ENCODE measurements around the gene UBD.

The UBD gene

DNA sequence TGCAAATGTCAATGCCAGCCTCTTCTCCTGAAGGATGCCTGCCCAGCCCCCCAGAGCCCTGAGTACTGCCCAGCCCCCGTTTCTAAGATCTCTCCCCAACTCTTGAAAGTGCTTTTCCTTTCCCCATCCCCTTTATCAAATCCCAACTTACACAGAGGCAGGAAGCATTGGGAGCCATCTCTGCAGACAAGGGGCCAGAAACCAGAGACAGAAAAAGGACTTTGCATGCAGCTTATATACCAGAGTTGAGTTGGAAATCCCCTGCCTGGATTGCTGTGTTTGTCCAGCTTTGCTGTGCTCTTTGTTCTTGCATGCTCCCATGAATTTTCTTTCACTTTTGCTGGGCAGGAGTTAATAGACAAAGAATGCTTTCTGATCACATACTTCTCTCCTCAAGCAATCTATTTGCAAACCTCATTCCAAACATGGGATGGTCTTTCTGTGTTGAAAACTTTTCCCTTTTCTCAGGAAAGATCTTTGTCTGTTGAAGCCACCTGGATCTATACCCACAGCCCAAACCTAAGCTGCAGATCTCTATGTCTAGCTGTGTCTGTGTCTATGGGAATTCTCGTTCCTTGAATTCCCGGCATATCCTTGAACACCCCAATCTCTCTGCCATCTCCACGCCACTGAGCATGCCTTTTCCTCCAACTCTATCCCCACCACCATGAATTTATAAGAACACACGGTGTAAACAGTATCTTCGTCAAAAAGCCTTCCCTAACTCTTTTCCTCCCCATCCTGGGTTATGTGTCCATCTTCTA, at the start of gene UBD:
Gene UBD (minus strand): TSS at position 209 of the 764 bp plus-strand sequence. CDS start 31 bp downstream, at position 178.
- H3K36me3 ChIP-seq, result no peaks in the 10 kb centered on the region
- H3K4me1 ChIP-seq (ENCODE audit: control insufficient read depth in 1 of 2, insufficient read depth in 1 of 2, low read depth in 1 of 2, low read length in 1 of 2), result no peaks in the 10 kb centered on the region
- H3K4me3 ChIP-seq (ENCODE audit: low read depth in 1 of 2, low read length in 1 of 2), result no peak within 1 kb of the TSS
- H3K27me3 ChIP-seq, result peaks cover 86% of the 10 kb centered on the region
- no peak within 1 kb of the TSS for H3K27ac ChIP-seq
- TF ChIP-seq, protein P1, sequence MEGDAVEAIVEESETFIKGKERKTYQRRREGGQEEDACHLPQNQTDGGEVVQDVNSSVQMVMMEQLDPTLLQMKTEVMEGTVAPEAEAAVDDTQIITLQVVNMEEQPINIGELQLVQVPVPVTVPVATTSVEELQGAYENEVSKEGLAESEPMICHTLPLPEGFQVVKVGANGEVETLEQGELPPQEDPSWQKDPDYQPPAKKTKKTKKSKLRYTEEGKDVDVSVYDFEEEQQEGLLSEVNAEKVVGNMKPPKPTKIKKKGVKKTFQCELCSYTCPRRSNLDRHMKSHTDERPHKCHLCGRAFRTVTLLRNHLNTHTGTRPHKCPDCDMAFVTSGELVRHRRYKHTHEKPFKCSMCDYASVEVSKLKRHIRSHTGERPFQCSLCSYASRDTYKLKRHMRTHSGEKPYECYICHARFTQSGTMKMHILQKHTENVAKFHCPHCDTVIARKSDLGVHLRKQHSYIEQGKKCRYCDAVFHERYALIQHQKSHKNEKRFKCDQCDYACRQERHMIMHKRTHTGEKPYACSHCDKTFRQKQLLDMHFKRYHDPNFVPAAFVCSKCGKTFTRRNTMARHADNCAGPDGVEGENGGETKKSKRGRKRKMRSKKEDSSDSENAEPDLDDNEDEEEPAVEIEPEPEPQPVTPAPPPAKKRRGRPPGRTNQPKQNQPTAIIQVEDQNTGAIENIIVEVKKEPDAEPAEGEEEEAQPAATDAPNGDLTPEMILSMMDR (IDR thresholded peaks at IDR 0.05), result no peak
- H3K9me3 ChIP-seq, result no peaks in the 10 kb centered on the region

DNA sequence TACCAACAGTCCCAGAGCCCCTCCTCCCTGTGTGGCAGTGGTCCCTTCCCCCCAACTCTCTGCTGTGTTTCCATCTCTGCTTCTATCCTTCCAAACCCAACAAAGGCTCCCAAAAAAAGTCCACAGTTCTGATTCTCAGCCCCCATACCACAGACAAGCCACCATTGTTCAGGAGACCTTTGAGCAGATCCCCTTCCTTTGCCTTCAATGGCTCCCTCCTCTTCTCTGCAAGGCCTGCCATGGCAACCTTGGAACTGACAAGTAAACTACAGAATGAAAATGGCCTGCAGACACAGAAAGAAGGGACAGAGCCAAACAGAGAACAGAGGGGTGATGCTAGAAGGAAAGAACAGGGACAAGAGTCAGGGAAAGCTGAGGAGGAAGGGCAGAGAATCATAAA, 48.6 kb upstream of the UBD start:
- Histone ChIP-seq H3K4me3 (ENCODE audit: low read depth in 1 of 2, low read length in 1 of 2) (no peak overlapping the region), H3K4me1 (ENCODE audit: control insufficient read depth in 1 of 2, insufficient read depth in 1 of 2, low read depth in 1 of 2, low read length in 1 of 2) (no peaks in the 10 kb centered on the region), H3K9me3 (no peaks in the 10 kb centered on the region), H3K27me3 (no peaks in the 10 kb centered on the region), H3K36me3 (peaks cover 90% of the 10 kb centered on the region), H3K27ac (no peak overlapping the region)
- TF ChIP-seq, protein P1 (IDR thresholded peaks at IDR 0.05), result no peak

- H3K27me3 ChIP-seq, result no peaks in the 10 kb centered on the region
- H3K4me3 ChIP-seq (ENCODE audit: low read depth in 1 of 2, low read length in 1 of 2), result no peak overlapping the region
- peaks cover 100% of the 10 kb centered on the region for H3K36me3 ChIP-seq
- H3K4me1 ChIP-seq (ENCODE audit: control insufficient read depth in 1 of 2, insufficient read depth in 1 of 2, low read depth in 1 of 2, low read length in 1 of 2), result no peaks in the 10 kb centered on the region
- H3K9me3 ChIP-seq, result no peaks in the 10 kb centered on the region
- H3K27ac ChIP-seq, result no peak overlapping the region
- TF ChIP-seq, protein P1 (IDR thresholded peaks at IDR 0.05), result no peak
These were observed 44.4 kb upstream of the UBD start for GRCh38 chr6:29603930-29604329.

- H3K9me3 ChIP-seq, result no peaks in the 10 kb centered on the region
- peaks cover 99% of the 10 kb centered on the region for H3K36me3 ChIP-seq
- no peak overlapping the region for H3K4me3 ChIP-seq (ENCODE audit: low read depth in 1 of 2, low read length in 1 of 2)
- no peaks in the 10 kb centered on the region for H3K27me3 ChIP-seq
- TF ChIP-seq, protein P1 (IDR thresholded peaks at IDR 0.05), result no peak
- H3K27ac ChIP-seq, result no peak overlapping the region
- H3K4me1 ChIP-seq (ENCODE audit: control insufficient read depth in 1 of 2, insufficient read depth in 1 of 2, low read depth in 1 of 2, low read length in 1 of 2), result no peaks in the 10 kb centered on the region
These were observed 43.9 kb upstream of the UBD start for GRCh38 chr6:29603456-29603855.

DNA sequence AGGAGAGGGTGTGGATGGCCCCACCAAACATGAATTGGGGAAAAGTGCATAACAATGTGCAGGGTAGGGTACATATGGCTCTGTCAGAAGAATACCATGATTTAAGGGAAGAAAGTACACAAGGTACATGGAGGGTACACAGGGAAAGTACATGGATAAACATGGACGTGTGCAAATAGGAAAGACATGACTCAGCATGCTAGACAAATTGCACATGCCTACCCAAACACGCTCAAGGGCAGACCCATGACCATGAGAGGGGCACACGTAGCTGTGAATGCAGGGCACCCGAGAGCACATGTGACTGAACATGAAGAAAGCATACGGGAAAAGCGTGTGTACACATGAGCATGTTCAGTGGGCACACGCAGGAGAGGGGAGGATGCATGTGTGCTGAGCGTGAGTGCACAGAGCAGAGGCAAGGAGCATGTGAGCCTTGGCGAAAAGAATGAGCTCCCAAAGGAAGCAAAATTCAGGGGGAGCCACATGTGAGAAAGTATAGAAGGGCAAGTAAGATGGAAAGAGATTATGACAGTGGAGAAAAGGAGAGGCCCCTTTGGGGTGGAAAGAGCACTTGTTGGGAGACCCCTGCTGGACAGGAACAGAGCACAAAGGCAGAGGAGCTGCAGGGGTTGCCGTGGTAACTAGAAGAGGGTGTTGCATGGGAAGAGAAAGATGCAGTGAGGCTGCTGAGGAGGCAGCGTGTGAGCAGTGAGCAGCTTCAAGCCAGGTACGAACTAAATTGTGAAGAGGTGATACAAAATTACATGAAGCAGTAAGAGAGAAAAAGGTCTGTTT, 43.2 kb upstream of the UBD start:
- H3K27me3 ChIP-seq, result no peaks in the 10 kb centered on the region
- H3K4me1 ChIP-seq (ENCODE audit: control insufficient read depth in 1 of 2, insufficient read depth in 1 of 2, low read depth in 1 of 2, low read length in 1 of 2), result no peaks in the 10 kb centered on the region
- TF ChIP-seq, protein P1 (IDR thresholded peaks at IDR 0.05), result no peak
- H3K4me3 ChIP-seq (ENCODE audit: low read depth in 1 of 2, low read length in 1 of 2), result no peak overlapping the region
- no peaks in the 10 kb centered on the region for H3K9me3 ChIP-seq
- H3K27ac ChIP-seq, result no peak overlapping the region
- H3K36me3 ChIP-seq, result peaks cover 92% of the 10 kb centered on the region

Measured in neutrophil (primary cell).